Measurements from ENCODE around the gene FRMD1.
"Not testable (repeated sequence)": the region's sequence is repeated elsewhere in the genome, so short reads cannot be mapped to it uniquely, and the experiment has no call there.

Gene FRMD1

GRCh38 chr6:168082860-168083513, 4.0 kb upstream of the FRMD1 start:
- no peak for DNase-seq (ENCODE audit: low read depth)
- TF ChIP-seq CTCF (IDR thresholded peaks at IDR 0.05; ENCODE audit: control insufficient read depth, insufficient read depth, low read depth, low read length, missing control alignments), result no peak
- no peak overlapping the region for H3K4me3 ChIP-seq (ENCODE audit: control insufficient read depth, low read depth, low read length)

GRCh38 chr6:168081858-168082546, 3.0 kb upstream of the FRMD1 start:
- H3K4me3 ChIP-seq (ENCODE audit: control insufficient read depth, low read depth, low read length), result no peak overlapping the region
- DNase-seq (ENCODE audit: low read depth), result no peak
- TF ChIP-seq CTCF (IDR thresholded peaks at IDR 0.05; ENCODE audit: control insufficient read depth, insufficient read depth, low read depth, low read length, missing control alignments), result no peak

- H3K4me3 ChIP-seq (ENCODE audit: control insufficient read depth, low read depth, low read length), result no peak overlapping the region
- no peak for DNase-seq (ENCODE audit: low read depth)
- no peak for TF ChIP-seq CTCF (IDR thresholded peaks at IDR 0.05; ENCODE audit: control insufficient read depth, insufficient read depth, low read depth, low read length, missing control alignments)
Measured at GRCh38 chr6:168080393-168081077, 1.5 kb upstream of the FRMD1 start.

GRCh38 chr6:168078175-168078942, 653 bp downstream of the FRMD1 start:
- no peak overlapping the region for H3K4me3 ChIP-seq (ENCODE audit: control insufficient read depth, low read depth, low read length)
- DNase-seq (ENCODE audit: low read depth), result no peak
- TF ChIP-seq CTCF (IDR thresholded peaks at IDR 0.05; ENCODE audit: control insufficient read depth, insufficient read depth, low read depth, low read length, missing control alignments), result no peak

- not testable (repeated sequence) for DNase-seq (ENCODE audit: low read depth); H3K4me3 ChIP-seq (ENCODE audit: control insufficient read depth, low read depth, low read length)
Measured at GRCh38 chr6:168077401-168077800, 1.6 kb downstream of the FRMD1 start.

GRCh38 chr6:168075787-168076202, 3.2 kb downstream of the FRMD1 start:
- DNase-seq (ENCODE audit: low read depth), result no peak
- no peak overlapping the region for H3K4me3 ChIP-seq (ENCODE audit: control insufficient read depth, low read depth, low read length)
- TF ChIP-seq CTCF (IDR thresholded peaks at IDR 0.05; ENCODE audit: control insufficient read depth, insufficient read depth, low read depth, low read length, missing control alignments), result no peak
